Measurements from ENCODE around the gene CDYL2.

Gene CDYL2

GRCh38 chr16:80691111-80691741 lies 113.2 kb downstream of the CDYL2 start:
- in situ Hi-C loops (cut with MboI; ENCODE audit: low sequenced_read_pairs, unreplicated experiment), result no loop called here

GRCh38 chr16:80689487-80689886 lies 114.9 kb downstream of the CDYL2 start:
- in situ Hi-C loops (cut with MboI; ENCODE audit: low sequenced_read_pairs, unreplicated experiment), result no loop called here

More at GRCh38 chr16:80691111-80691741, 113.2 kb downstream of the CDYL2 start:
- TF ChIP-seq, protein P1, sequence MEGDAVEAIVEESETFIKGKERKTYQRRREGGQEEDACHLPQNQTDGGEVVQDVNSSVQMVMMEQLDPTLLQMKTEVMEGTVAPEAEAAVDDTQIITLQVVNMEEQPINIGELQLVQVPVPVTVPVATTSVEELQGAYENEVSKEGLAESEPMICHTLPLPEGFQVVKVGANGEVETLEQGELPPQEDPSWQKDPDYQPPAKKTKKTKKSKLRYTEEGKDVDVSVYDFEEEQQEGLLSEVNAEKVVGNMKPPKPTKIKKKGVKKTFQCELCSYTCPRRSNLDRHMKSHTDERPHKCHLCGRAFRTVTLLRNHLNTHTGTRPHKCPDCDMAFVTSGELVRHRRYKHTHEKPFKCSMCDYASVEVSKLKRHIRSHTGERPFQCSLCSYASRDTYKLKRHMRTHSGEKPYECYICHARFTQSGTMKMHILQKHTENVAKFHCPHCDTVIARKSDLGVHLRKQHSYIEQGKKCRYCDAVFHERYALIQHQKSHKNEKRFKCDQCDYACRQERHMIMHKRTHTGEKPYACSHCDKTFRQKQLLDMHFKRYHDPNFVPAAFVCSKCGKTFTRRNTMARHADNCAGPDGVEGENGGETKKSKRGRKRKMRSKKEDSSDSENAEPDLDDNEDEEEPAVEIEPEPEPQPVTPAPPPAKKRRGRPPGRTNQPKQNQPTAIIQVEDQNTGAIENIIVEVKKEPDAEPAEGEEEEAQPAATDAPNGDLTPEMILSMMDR (IDR thresholded peaks at IDR 0.05; ENCODE audit: borderline replicate concordance, control extremely low read depth, extremely low read depth, insufficient read depth, missing control alignments), result no peak
- DNase-seq (ENCODE audit: low spot score), result no peak

GRCh38 chr16:80687606-80688005 lies 116.8 kb downstream of the CDYL2 start:
- TF ChIP-seq, protein P1 (IDR thresholded peaks at IDR 0.05; ENCODE audit: borderline replicate concordance, control extremely low read depth, extremely low read depth, insufficient read depth, missing control alignments), result no peak
- DNase-seq (ENCODE audit: low spot score), result no peak
- in situ Hi-C loops (cut with MboI; ENCODE audit: low sequenced_read_pairs, unreplicated experiment), result no loop called here

More at GRCh38 chr16:80689487-80689886, 114.9 kb downstream of the CDYL2 start:
- no peak for DNase-seq (ENCODE audit: low spot score)
- TF ChIP-seq, protein P1 (IDR thresholded peaks at IDR 0.05; ENCODE audit: borderline replicate concordance, control extremely low read depth, extremely low read depth, insufficient read depth, missing control alignments), result no peak

DNA sequence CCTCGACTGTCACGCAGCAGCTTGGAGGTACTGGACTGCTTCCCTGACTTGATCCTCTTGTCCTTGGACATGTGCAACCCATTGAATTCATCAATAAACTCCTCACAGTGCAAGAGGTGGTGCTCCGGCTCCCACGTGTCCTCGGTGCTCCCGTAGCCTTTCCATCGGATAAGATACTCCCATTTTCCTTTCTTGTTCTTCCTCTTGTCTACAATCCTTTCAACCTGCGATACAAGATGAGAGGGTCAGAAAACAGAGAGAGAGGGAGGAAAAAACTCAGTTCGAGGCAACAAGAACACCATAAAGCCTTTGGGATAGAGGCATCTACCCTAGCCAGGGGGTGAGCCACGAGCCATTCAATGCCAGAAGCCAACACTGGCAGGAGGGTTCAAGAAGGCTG lies 119.5 kb downstream of the CDYL2 start:
- TF ChIP-seq, protein P1 (IDR thresholded peaks at IDR 0.05; ENCODE audit: borderline replicate concordance, control extremely low read depth, extremely low read depth, insufficient read depth, missing control alignments), result no peak
- in situ Hi-C loops (cut with MboI; ENCODE audit: low sequenced_read_pairs, unreplicated experiment), result no loop called here
- no peak for DNase-seq (ENCODE audit: low spot score)

GRCh38 chr16:80684136-80684765 lies 120.1 kb downstream of the CDYL2 start:
- in situ Hi-C loops (cut with MboI; ENCODE audit: low sequenced_read_pairs, unreplicated experiment), result no loop called here
- TF ChIP-seq, protein P1 (IDR thresholded peaks at IDR 0.05; ENCODE audit: borderline replicate concordance, control extremely low read depth, extremely low read depth, insufficient read depth, missing control alignments), result no peak
- DNase-seq (ENCODE audit: low spot score), result no peak

DNA sequence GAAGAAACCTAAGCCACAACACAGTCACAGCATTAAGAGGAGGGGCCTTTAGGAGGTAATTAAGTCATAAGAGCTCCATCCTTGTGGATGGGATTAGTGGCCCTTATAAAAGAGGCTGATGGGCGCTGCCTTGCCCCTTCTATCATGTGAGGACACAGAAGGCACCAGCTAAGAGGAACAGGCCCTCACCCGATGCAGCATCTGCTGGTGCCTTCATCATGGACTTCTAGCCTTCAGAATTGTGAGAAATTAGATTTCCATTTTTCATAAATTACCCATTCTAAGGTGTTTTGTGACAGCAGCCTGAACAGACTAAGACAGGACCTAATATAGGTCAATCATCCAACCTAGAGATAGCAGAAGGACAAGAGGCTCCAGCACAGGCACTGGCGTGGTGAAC lies 120.8 kb downstream of the CDYL2 start:
- no peak for DNase-seq (ENCODE audit: low spot score)
- TF ChIP-seq, protein P1 (IDR thresholded peaks at IDR 0.05; ENCODE audit: borderline replicate concordance, control extremely low read depth, extremely low read depth, insufficient read depth, missing control alignments), result no peak
- in situ Hi-C loops (cut with MboI; ENCODE audit: low sequenced_read_pairs, unreplicated experiment), result no loop called here

Data from GM13976 (cell line).